Parathyroid adenoma (tissue), 2 donors: Measurements from ENCODE around the gene LBP.

ENCODE experiments used
- H2AFZ ChIP-seq: fragments of 300-600 bp; sonication (generic); one replicate; pipeline ENCODE4 v1.7.0; 2017; ENCODE audit warnings: antibody characterized with exemption, mild to moderate bottlenecking
- H3K27ac ChIP-seq: fragments of 300-600 bp; sonication (generic); one replicate; pipeline ENCODE4 v1.7.0; 2017
- H3K27me3 ChIP-seq: fragments of 300-600 bp; sonication (generic); one replicate; pipeline ENCODE4 v1.7.0; 2017; ENCODE audit warnings: low read length; ENCODE audit not compliant: control insufficient read depth, insufficient read depth
- H3K36me3 ChIP-seq: fragments of 300-600 bp; sonication (generic); one replicate; pipeline ENCODE4 v1.7.0; 2017; ENCODE audit warnings: low read length; ENCODE audit not compliant: control insufficient read depth, insufficient read depth
- H3K4me1 ChIP-seq: fragments of 300-600 bp; sonication (generic); one replicate; pipeline ENCODE4 v1.7.0; 2017; ENCODE audit warnings: control low read depth
- H3K4me2 ChIP-seq: fragments of 300-600 bp; sonication (generic); one replicate; pipeline ENCODE4 v1.7.0; 2017; ENCODE audit warnings: low read length
- H3K4me3 ChIP-seq: fragments of 300-600 bp; sonication (generic); one replicate; pipeline ENCODE4 v1.7.0; 2017; ENCODE audit warnings: low read depth, low read length
- H3K79me2 ChIP-seq: fragments of 300-600 bp; sonication (generic); one replicate; pipeline ENCODE4 v1.7.0; 2017; ENCODE audit warnings: control low read depth
- H3K9ac ChIP-seq: fragments of 300-600 bp; sonication (generic); one replicate; pipeline ENCODE4 v1.7.0; 2017; ENCODE audit warnings: mild to moderate bottlenecking
- H3K9me3 ChIP-seq: fragments of 300-600 bp; sonication (generic); one replicate; pipeline ENCODE4 v1.7.0; 2017; ENCODE audit warnings: low read length; ENCODE audit not compliant: control insufficient read depth
- TF ChIP-seq, protein P1 (sequence below): fragments of 300-600 bp; sonication (generic); IDR thresholded peaks from one replicate; pipeline ENCODE4 v1.7.0; 2017; ENCODE audit warnings: antibody characterized with exemption, mild to moderate bottlenecking
- donor health status: primary hyperparathyroidism.

LBP gene

DNA sequence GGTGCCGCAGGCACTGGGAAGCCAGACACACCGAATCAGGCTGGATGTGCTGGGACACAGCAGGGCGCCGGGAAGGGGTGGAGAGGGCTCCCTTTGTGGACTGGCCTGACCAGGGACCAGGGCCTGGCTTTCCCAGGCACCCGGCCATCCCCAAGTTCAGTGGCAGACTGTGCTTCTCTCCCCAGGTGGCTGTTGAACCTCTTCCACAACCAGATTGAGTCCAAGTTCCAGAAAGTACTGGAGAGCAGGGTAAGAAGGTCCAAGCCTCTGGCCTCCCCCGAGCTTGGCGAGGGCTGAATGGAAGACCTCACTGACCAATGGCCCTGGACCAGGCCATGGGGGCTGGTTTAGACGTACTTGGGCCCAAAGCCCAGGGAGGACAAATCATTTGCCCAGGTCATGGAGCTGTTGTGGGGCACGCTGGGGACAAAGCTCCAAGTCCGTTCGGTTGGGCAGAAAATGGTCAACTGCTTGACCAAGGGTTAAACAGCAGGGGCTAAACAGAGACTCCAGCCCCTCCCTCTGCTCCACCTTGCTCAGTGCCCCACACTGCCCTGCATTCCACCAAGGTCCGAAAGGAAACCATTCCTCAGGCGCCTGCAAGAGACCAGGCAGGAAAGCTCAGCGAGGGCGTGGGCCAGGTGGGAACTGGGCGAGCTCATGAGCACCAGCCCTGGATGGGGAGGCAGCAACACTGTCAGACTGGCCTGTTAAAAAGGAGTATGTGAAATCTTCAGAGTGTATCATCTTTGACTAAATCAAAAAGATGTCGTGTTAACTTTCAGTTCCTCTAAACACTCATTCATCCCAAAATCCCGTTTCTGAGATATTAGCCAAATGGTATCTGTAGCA, 9.1 kb downstream of the LBP start:
- TF ChIP-seq, protein P1, sequence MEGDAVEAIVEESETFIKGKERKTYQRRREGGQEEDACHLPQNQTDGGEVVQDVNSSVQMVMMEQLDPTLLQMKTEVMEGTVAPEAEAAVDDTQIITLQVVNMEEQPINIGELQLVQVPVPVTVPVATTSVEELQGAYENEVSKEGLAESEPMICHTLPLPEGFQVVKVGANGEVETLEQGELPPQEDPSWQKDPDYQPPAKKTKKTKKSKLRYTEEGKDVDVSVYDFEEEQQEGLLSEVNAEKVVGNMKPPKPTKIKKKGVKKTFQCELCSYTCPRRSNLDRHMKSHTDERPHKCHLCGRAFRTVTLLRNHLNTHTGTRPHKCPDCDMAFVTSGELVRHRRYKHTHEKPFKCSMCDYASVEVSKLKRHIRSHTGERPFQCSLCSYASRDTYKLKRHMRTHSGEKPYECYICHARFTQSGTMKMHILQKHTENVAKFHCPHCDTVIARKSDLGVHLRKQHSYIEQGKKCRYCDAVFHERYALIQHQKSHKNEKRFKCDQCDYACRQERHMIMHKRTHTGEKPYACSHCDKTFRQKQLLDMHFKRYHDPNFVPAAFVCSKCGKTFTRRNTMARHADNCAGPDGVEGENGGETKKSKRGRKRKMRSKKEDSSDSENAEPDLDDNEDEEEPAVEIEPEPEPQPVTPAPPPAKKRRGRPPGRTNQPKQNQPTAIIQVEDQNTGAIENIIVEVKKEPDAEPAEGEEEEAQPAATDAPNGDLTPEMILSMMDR, result no peak
- H3K4me1 ChIP-seq, result no peaks in the 10 kb centered on the region
- no peak overlapping the region for H3K9ac ChIP-seq
- H3K4me3 ChIP-seq, result no peak overlapping the region
- H3K9me3 ChIP-seq, result no peaks in the 10 kb centered on the region
- no peaks in the 10 kb centered on the region for H3K79me2 ChIP-seq
- H3K27me3 ChIP-seq, result no peaks in the 10 kb centered on the region
- no peak overlapping the region for H2AFZ ChIP-seq
- H3K36me3 ChIP-seq, result no peaks in the 10 kb centered on the region
- no peak overlapping the region for H3K4me2 ChIP-seq
- no peak overlapping the region for H3K27ac ChIP-seq

DNA sequence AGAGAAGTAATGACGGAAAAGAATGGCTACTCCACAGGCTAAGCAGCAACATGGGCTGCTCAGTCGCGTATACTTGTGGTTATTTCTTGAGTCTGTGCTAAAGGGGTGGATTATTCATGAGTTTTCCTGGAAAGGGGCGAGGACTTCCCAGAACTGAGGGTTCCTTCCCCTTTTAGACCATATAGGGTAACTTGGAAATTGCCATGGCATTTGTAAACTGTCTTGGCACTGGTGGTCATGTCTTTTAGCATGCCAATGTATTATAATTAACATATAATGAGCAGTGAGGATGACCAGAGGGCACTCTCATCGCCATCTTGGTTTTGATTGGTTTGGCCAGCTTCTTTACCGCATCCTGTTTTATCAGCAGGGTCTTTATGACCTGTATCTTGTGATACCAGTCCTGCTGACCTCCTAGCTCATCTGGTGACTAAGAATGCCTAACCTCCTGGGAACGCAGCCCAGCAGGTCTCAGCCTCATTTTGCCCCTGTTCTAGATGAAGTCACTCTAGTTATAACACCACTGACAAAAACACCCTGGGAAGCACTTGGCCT, 11.4 kb downstream of the LBP start:
- Histone ChIP-seq H3K27ac (no peak overlapping the region), H3K4me3 (no peak overlapping the region), H3K4me2 (no peak overlapping the region), H3K4me1 (no peaks in the 10 kb centered on the region), H3K9me3 (no peaks in the 10 kb centered on the region), H3K27me3 (no peaks in the 10 kb centered on the region), H3K9ac (no peak overlapping the region), H3K36me3 (no peaks in the 10 kb centered on the region), H2AFZ (no peak overlapping the region), H3K79me2 (no peaks in the 10 kb centered on the region)
- TF ChIP-seq, protein P1, result no peak

DNA sequence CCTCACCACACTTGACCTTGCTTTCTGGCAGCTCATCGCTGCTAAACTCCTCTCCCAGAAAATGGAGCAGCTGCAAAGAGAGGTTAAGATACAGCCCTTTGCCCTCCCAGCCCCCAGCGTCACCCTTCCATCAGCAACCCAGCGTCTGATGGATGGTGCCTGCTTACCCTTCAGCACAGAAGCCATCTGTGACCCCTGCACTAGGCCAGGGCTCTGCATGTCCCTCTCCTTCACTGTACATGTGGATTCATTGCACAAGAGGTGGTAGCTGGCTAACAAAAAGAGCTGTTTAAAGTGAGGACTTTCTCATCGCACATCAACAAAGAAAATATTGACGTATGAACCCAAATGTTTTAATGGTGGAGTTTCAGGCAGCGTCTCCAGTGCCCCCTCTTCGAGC, 12.3 kb downstream of the LBP start:
- Histone ChIP-seq H3K79me2 (no peaks in the 10 kb centered on the region), H3K36me3 (no peaks in the 10 kb centered on the region), H3K27me3 (no peaks in the 10 kb centered on the region), H3K27ac (no peak overlapping the region), H2AFZ (no peak overlapping the region), H3K4me2 (no peak overlapping the region), H3K4me1 (no peaks in the 10 kb centered on the region), H3K9ac (no peak overlapping the region), H3K4me3 (no peak overlapping the region), H3K9me3 (no peaks in the 10 kb centered on the region)
- TF ChIP-seq, protein P1, result no peak

DNA sequence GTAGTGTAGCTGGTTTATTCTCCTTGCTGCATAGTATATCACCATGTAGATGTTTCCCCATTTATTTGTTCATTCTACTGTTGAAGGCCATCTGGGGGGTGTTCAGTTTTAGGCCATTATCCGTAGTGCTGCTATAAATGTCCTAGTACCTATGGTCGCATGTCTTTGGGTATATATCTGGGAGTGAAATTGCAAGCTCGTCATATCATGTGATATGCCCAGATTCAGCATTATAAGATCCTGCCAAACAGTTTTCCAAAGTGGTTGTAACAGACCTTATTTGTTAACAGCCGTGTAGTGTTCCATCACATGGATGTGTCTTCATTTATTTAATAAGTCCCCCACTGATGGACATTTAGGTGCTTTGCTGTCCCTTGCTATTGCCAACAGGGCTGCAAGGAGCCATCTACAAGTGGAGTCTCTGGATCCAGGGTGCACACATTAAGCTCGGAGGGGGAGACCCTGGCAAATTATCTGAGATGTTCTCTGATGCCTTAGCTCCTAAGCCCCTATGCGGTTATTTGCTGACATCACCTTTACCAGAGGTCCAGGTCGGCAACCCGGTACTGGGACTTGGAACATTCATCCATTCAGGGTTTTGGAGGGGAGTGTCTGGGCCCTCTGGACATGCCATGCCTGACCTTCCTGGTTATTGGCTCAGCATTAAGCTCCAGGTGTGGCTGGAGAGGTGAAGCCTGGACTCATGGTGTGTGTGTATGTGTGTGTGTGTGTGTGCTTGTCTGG, 16.9 kb downstream of the LBP start:
- H3K4me1 ChIP-seq, result no peaks in the 10 kb centered on the region
- H3K36me3 ChIP-seq, result no peaks in the 10 kb centered on the region
- H3K9ac ChIP-seq, result no peak overlapping the region
- H3K27ac ChIP-seq, result no peak overlapping the region
- H2AFZ ChIP-seq, result no peak overlapping the region
- no peaks in the 10 kb centered on the region for H3K9me3 ChIP-seq
- H3K4me2 ChIP-seq, result no peak overlapping the region
- H3K79me2 ChIP-seq, result no peaks in the 10 kb centered on the region
- no peaks in the 10 kb centered on the region for H3K27me3 ChIP-seq
- H3K4me3 ChIP-seq, result no peak overlapping the region
- TF ChIP-seq, protein P1, result no peak
